Upper lobe of left lung (tissue), 6 donors: ENCODE measurements around the gene OR51D1. TPM values are rescaled to one million over a fixed set of nuclear protein-coding genes. Genes with fewer than 3 reads are reported as not detected.

Experiments
- ATAC-seq, 2 donors: fragments of 200-7000 bp; cut with Tn5 transposase; one replicate each; pipeline ENCODE4 v1.9.1; 2022; ENCODE audit warnings: mild to moderate bottlenecking in 2 of 2, moderate library complexity in 2 of 2; ENCODE audit not compliant: low FRiP score in 2 of 2
- DNase-seq, 2 donors: peaks; one replicate each; pipeline ENCODE4 v3.0.0-alpha.2; 2019 to 2020
- H3K27ac ChIP-seq, 4 donors: fragments of 200-600 bp; sonication (generic); one replicate each; pipeline ENCODE4 v1.5.1; 2016 to 2019
- H3K27me3 ChIP-seq, 4 donors: fragments of 200-600 bp; sonication (generic); one replicate each; pipeline ENCODE4 v1.5.1; 2017 to 2019
- H3K36me3 ChIP-seq, 4 donors: fragments of 200-600 bp; sonication (generic); one replicate each; pipeline ENCODE4 v1.5.1; 2016 to 2019
- H3K4me1 ChIP-seq, 4 donors: fragments of 200-600 bp; sonication (generic); one replicate each; pipeline ENCODE4 v1.5.1; 2018 to 2019
- H3K4me3 ChIP-seq, 4 donors: fragments of 200-600 bp; sonication (generic); one replicate each; pipeline ENCODE4 v1.5.1; 2017 to 2019; ENCODE audit warnings: mild to moderate bottlenecking in 2 of 4, moderate library complexity in 1 of 4
- H3K9me3 ChIP-seq, 4 donors: fragments of 200-600 bp; sonication (generic); one replicate each; pipeline ENCODE4 v1.5.1; 2018 to 2019
- EP300 ChIP-seq, 4 donors: sonication (generic); formaldehyde crosslinking; IDR thresholded peaks; one replicate each; pipeline ENCODE4 v1.5.1; 2017; ENCODE audit warnings: antibody characterized with exemption in 4 of 4, control low read depth in 2 of 4
- POLR2A ChIP-seq, 4 donors: fragments of 450-650 bp; IDR thresholded peaks; one replicate each; pipeline ENCODE4 v1.5.1; 2016 to 2017; ENCODE audit warnings: antibody characterized with exemption in 4 of 4, mild to moderate bottlenecking in 2 of 4
- POLR2AphosphoS5 ChIP-seq, 2 donors: sonication (generic); formaldehyde crosslinking; IDR thresholded peaks; one replicate each; pipeline ENCODE4 v1.5.1; 2017; ENCODE audit warnings: antibody characterized with exemption in 2 of 2
- WGBS, 2 donors: methylation state at CpG; one replicate each; pipeline ENCODE4 v1.1.5; 2017 to 2018; 5-methylcytosine and 5-hydroxymethylcytosine counted together
- total RNA-seq, 6 donors: library from RNA; depleted of rRNA in 4 of 6; stranded (reverse); fragments of >200 nt in 4 of 6; gene quantifications; one replicate each; pipeline versions ENCODE4 v1.1.0 to v1.2.1, GENCODE V29; 2016 to 2021
- TF ChIP-seq, protein P1 (sequence below), 6 experiments: fragments of 450-650 bp in 4 of 6; fragments of 200-600 bp in 2 of 6; sonication (generic) in 2 of 6; IDR thresholded peaks; one replicate each; pipeline ENCODE4 v1.5.1; 2016 to 2019; ENCODE audit warnings: antibody characterized with exemption in 6 of 6
- donor health status: DM: no; HTN: no; CAD: no; lungs with moderate emphysema.
- donor health status: DM: no; HTN: yes; CAD: no; lungs with severe emphysema.

OR51D1 gene
- total RNA-seq, 6 donors from 2014 or later, result not detected

DNA sequence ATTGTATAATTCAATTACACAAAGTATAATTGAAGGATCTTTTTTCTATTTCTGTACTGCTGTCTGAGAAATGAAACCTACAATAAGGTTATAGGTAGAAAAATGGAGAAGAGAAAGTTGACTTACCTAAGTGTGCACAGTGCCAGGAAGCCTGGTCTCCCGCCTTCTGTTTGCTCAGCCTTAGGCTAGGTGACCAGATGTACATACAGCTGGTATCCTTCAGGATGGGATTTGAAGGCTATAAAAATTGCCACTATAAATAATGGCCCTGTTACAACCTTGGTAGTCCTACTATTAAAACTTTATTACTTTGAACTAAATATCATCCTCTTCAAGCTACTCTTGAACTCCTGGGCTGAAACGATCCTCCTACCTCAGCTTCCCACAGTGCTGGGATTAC is 40.7 kb downstream of the OR51D1 start:
- DNase-seq (no peak), ATAC-seq (no peak)
- Histone ChIP-seq H3K4me3 (no peak overlapping the region), H3K4me1 (no peaks in the 10 kb centered on the region), H3K27me3 (no peaks in the 10 kb centered on the region), H3K36me3 (no peaks in the 10 kb centered on the region), H3K27ac (no peak overlapping the region), H3K9me3 (no peaks in the 10 kb centered on the region)
- WGBS, 2 donors, result 80 to 88% methylated on average over 2 of the region's 2 CpGs
- TF ChIP-seq EP300 (IDR thresholded peaks at IDR 0.05) (no peak), POLR2A (IDR thresholded peaks at IDR 0.05) (no peak), POLR2AphosphoS5 (IDR thresholded peaks at IDR 0.05) (no peak)
- TF ChIP-seq, protein P1, sequence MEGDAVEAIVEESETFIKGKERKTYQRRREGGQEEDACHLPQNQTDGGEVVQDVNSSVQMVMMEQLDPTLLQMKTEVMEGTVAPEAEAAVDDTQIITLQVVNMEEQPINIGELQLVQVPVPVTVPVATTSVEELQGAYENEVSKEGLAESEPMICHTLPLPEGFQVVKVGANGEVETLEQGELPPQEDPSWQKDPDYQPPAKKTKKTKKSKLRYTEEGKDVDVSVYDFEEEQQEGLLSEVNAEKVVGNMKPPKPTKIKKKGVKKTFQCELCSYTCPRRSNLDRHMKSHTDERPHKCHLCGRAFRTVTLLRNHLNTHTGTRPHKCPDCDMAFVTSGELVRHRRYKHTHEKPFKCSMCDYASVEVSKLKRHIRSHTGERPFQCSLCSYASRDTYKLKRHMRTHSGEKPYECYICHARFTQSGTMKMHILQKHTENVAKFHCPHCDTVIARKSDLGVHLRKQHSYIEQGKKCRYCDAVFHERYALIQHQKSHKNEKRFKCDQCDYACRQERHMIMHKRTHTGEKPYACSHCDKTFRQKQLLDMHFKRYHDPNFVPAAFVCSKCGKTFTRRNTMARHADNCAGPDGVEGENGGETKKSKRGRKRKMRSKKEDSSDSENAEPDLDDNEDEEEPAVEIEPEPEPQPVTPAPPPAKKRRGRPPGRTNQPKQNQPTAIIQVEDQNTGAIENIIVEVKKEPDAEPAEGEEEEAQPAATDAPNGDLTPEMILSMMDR (IDR thresholded peaks at IDR 0.05), result no peak

DNA sequence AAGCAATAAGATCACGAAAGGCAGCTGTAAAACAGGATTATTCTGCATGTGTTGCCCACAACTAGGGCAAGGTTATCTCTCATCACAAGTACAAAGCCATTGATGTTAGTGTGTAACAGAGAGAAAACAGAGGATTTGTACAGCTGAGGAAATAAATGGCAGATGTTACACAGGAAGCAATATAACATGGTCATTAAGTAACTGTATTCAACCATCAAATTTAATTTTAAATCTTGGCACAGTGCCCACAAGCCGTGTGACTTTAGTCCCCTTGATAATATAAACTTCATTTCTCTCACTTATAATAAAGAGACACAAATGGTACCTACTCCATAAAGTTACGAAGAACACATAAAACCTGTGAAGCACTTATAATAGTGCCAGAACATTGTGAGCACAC is 43.1 kb downstream of the OR51D1 start:
- no peak for TF ChIP-seq POLR2AphosphoS5 (IDR thresholded peaks at IDR 0.05)
- TF ChIP-seq POLR2A (IDR thresholded peaks at IDR 0.05), result no peak
- H3K36me3 ChIP-seq, result no peaks in the 10 kb centered on the region
- H3K9me3 ChIP-seq, result no peaks in the 10 kb centered on the region
- ATAC-seq, result no peak
- H3K27ac ChIP-seq, result no peak overlapping the region
- no peak overlapping the region for H3K4me3 ChIP-seq
- no peaks in the 10 kb centered on the region for H3K4me1 ChIP-seq
- H3K27me3 ChIP-seq, result no peaks in the 10 kb centered on the region
- no peak for DNase-seq
- 47 to 50% methylated on average over 3 of the region's 3 CpGs for WGBS, 2 donors

DNA sequence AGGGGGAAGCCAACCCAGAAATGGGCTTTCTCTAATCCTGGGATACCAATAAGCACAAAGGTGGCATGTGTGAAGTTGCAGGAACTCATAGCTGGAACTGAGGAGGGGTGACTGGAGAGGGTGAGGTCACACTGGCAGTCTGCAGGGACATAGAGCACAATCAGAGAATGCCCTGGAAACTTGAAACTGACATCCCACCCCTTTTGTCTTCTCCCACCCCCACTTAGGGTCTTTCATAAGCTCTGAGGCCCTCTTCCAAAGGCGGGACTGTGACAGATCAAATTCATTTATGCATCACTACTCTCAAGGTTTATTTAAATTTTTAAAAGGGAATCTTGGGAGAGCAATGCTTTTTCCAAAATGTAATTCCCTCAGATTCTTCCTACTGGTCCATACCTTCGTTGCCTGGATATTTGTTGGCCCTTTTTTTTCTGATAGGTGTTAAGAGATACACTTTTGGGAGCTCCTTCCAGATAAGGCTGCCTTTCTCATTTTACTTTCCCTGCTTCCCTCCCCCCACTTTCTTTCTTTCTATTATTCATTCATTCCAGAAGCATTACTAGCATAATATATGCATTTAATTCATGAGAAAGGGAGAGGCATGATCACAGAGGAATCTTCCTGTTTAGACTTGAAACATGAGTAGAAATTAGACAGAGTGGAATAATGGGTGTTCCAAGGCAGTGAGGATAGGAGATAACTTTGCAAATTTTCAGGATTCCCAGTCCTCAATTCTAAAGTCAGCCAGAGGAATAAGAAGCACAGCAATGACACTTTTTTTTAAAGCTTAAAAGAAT is 45.5 kb downstream of the OR51D1 start:
- TF ChIP-seq POLR2A (IDR thresholded peaks at IDR 0.05) (no peak), POLR2AphosphoS5 (IDR thresholded peaks at IDR 0.05) (no peak), EP300 (IDR thresholded peaks at IDR 0.05) (no peak)
- TF ChIP-seq, protein P1 (IDR thresholded peaks at IDR 0.05), result no peak
- WGBS, 2 donors, result 67 to 74% methylated on average over 2 of the region's 2 CpGs
- H3K4me3 ChIP-seq, result no peak overlapping the region
- no peaks in the 10 kb centered on the region for H3K9me3 ChIP-seq
- no peaks in the 10 kb centered on the region for H3K4me1 ChIP-seq
- H3K27me3 ChIP-seq, result no peaks in the 10 kb centered on the region
- no peaks in the 10 kb centered on the region for H3K36me3 ChIP-seq
- ATAC-seq (no peak), DNase-seq (no peak)
- no peak overlapping the region for H3K27ac ChIP-seq

DNA sequence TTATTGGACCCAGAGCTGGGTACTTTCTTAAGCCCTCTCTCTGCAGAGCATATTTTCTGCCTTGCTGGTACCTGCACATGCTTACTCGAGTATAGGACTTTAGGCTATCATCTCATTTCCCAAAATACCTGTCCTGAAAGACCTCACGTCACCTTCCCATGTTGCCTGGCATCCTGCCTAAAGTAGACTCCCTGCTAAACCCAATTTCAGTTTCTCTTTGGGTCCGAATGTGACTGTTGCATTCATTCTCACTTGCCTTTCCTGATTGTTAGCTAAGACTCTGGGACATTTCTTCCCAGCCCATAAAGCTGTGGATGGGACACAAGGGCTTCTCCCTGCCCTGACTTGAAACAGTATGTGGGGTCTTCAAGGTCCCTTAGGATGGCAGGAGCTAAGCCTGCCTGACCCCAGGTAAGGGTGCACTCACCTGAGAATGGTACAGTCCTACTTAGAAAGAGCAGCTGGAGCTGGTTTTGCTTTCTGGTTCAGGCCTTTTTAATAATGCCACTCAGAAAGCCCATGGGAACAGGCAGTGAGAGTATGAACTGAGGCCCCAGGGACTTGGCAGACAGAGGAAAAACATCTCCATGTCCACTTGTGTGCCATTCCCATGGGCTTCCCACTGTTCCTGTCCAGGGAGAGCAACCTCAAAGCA is 47.5 kb downstream of the OR51D1 start:
- no peak for TF ChIP-seq POLR2A (IDR thresholded peaks at IDR 0.05)
- TF ChIP-seq, protein P1 (IDR thresholded peaks at IDR 0.05), result no peak
- Histone ChIP-seq H3K27ac (no peak overlapping the region), H3K4me1 (no peaks in the 10 kb centered on the region), H3K9me3 (no peaks in the 10 kb centered on the region), H3K36me3 (no peaks in the 10 kb centered on the region), H3K4me3 (no peak overlapping the region), H3K27me3 (no peaks in the 10 kb centered on the region)
- no peak for DNase-seq
- ATAC-seq, result no peak
- WGBS, 2 donors, result 78 to 79% methylated on average over 3 of the region's 3 CpGs

Other genes starting within 250 kb of the OR51D1 start
- gene TRIM21, start 243.8 kb upstream of the OR51D1 start, total RNA-seq, result 10 to 100 TPM; 17.1 to 40.7 (median 21.8) TPM
- gene OR52K2, start 188.2 kb upstream of the OR51D1 start, total RNA-seq, result not detected
- under 1 TPM in 3 of 6 donors, not detected in 3; 0.03 to 0.22 (median 0.03) TPM for gene OR52K1, start 154.8 kb upstream of the OR51D1 start, total RNA-seq
- not detected for gene OR52M1, start 92.3 kb upstream of the OR51D1 start, total RNA-seq
- gene OR52I2, start 55.7 kb upstream of the OR51D1 start, total RNA-seq, result not detected
- gene OR52I1, start 43.4 kb upstream of the OR51D1 start, total RNA-seq, result not detected
- 10 to 100 TPM in 5 of 6 donors, 1 to 10 TPM in 1; 8.7 to 21.6 (median 13.1) TPM for gene TRIM68, start 29.2 kb upstream of the OR51D1 start, total RNA-seq
- gene OR51E1, start 6.5 kb downstream of the OR51D1 start, total RNA-seq, result not detected
- gene OR51E2, start 60.4 kb downstream of the OR51D1 start, total RNA-seq, result not detected
- not detected for gene MMP26, start 67.3 kb downstream of the OR51D1 start, total RNA-seq
- gene OR51F1, start 132.5 kb downstream of the OR51D1 start, total RNA-seq, result not detected
- not detected for gene OR52R1, start 166.9 kb downstream of the OR51D1 start, total RNA-seq
- not detected for gene OR51F2, start 183.8 kb downstream of the OR51D1 start, total RNA-seq
- gene OR51S1, start 211.7 kb downstream of the OR51D1 start, total RNA-seq, result not detected
- gene OR51T1, start 244.4 kb downstream of the OR51D1 start, total RNA-seq, result not detected